Measurements from ENCODE around the gene REPS2. TPM values are rescaled to one million over a fixed set of nuclear protein-coding genes. Genes with fewer than 3 reads are reported as not detected.

The REPS2 gene
- total and polyA plus RNA-seq, 4 donors = 8.0 to 18.4 (median 11.6) TPM

DNA sequence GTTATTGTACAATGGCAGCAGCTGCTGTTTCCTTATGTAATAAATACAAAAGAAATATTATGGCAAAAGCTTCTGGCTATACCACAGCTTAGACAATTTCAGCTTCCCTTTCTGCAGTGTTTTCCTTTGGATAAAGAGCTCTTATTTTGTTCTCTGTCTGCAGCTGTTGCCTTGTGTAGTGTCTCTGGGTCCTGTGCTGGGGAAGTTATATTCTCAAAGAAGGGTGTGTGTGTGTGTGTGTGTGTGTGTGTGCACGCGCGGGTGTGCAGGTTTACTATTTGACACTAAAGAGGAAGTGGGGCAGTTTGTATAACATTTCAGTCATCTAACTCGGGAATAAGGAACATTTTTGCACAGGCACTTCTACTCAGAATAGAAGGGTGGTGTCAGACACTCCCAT lies 83.6 kb downstream of the REPS2 start:
- Histone ChIP-seq H3K4me3 (no peak overlapping the region), H3K36me3 (ENCODE audit: control insufficient read depth in 4 of 4, insufficient read depth in 4 of 4, low read length in 4 of 4) (no peaks in the 10 kb centered on the region), H3K9ac (ENCODE audit: insufficient read depth in 1 of 2, low read length in 2 of 2) (no peak overlapping the region), H3K27ac (ENCODE audit: low read depth in 1 of 2, low read length in 1 of 2) (no peak overlapping the region), H3K4me1 (ENCODE audit: control insufficient read depth in 5 of 5, insufficient read depth in 5 of 5, low read length in 5 of 5) (no peaks in the 10 kb centered on the region), H3K9me3 (ENCODE audit: control insufficient read depth in 4 of 4, insufficient read depth in 3 of 4, low read length in 3 of 4) (no peaks in the 10 kb centered on the region), H3K27me3 (ENCODE audit: control insufficient read depth in 3 of 3, insufficient read depth in 3 of 3, low read length in 2 of 3) (peaks cover 0 to 56% (median 25%) of the 10 kb centered on the region in 3 donors)
- WGBS, 2 donors = 2 to 48% methylated on average over 4 of the region's 4 CpGs
- TF ChIP-seq, protein P1, sequence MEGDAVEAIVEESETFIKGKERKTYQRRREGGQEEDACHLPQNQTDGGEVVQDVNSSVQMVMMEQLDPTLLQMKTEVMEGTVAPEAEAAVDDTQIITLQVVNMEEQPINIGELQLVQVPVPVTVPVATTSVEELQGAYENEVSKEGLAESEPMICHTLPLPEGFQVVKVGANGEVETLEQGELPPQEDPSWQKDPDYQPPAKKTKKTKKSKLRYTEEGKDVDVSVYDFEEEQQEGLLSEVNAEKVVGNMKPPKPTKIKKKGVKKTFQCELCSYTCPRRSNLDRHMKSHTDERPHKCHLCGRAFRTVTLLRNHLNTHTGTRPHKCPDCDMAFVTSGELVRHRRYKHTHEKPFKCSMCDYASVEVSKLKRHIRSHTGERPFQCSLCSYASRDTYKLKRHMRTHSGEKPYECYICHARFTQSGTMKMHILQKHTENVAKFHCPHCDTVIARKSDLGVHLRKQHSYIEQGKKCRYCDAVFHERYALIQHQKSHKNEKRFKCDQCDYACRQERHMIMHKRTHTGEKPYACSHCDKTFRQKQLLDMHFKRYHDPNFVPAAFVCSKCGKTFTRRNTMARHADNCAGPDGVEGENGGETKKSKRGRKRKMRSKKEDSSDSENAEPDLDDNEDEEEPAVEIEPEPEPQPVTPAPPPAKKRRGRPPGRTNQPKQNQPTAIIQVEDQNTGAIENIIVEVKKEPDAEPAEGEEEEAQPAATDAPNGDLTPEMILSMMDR (IDR thresholded peaks at IDR 0.05; ENCODE audit: control extremely low read depth, extremely low read depth) = no peak
- DNase-seq (no peak), ATAC-seq (ENCODE audit: insufficient read depth, low FRiP score) (no peak)

DNA sequence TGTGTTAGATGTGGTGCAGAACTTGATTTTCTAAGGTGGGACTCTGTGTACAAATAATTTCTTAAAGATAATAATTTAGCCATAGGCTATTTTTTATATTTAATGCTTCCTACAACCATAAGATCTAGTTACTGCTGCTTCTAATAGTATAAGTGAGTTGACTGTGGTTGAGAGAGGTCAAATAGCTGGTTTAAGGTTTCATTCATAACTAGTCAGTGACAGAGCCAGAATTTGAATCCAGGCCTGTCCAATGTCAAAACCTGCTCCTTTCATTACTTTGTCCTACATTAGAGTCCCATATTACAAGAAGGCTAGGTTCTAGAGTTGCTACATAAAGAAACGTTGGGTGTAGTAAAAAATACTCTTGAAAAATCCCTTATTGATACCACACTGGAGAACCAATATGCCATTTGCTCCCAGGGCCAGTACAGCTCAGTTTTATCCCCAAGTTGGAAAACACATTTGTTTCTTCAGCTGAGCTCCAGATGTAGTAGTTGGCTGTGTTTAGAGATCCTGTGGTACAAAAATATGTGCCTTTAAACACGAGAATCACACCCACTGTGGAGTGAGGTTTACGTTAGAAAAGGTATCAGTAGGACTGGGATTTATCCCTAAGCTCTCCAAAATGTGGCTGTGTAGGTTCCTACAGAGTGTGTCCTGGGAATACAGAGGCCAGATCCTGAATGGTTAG lies 84.3 kb downstream of the REPS2 start:
- Histone ChIP-seq H3K9ac (ENCODE audit: insufficient read depth in 1 of 2, low read length in 2 of 2) (no peak overlapping the region), H3K27ac (ENCODE audit: low read depth in 1 of 2, low read length in 1 of 2) (peak overlapping the region in 1 of 2 donors; percentile 56), H3K9me3 (ENCODE audit: control insufficient read depth in 4 of 4, insufficient read depth in 3 of 4, low read length in 3 of 4) (no peaks in the 10 kb centered on the region), H3K4me3 (no peak overlapping the region), H3K27me3 (ENCODE audit: control insufficient read depth in 3 of 3, insufficient read depth in 3 of 3, low read length in 2 of 3) (peaks cover 0 to 56% (median 22%) of the 10 kb centered on the region in 3 donors), H3K36me3 (ENCODE audit: control insufficient read depth in 4 of 4, insufficient read depth in 4 of 4, low read length in 4 of 4) (no peaks in the 10 kb centered on the region), H3K4me1 (ENCODE audit: control insufficient read depth in 5 of 5, insufficient read depth in 5 of 5, low read length in 5 of 5) (no peaks in the 10 kb centered on the region)
- WGBS, 2 donors = 58 to 79% methylated on average over 3 of the region's 3 CpGs
- no peak for DNase-seq
- TF ChIP-seq, protein P1 (IDR thresholded peaks at IDR 0.05; ENCODE audit: control extremely low read depth, extremely low read depth) = no peak
- ATAC-seq (ENCODE audit: insufficient read depth, low FRiP score) = no peak

DNA sequence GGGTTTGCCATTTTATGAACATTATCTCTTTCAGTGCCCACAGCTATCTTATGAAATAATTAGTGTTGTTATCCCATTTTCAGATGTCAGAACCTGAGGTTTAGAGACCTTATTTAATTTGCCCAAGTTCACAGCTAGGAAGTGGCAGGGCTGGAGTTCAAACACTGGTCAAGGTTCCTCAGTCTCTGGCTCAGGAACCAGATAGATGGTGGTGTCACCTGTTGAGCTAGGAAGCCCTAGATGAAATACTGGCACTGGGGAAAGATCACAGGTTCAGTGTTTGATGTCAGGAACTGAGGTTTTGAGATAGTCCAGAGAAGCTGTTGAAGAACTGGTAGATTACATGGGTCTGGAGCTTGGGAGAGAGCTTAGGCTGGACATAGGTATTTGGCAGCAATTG lies 85.4 kb downstream of the REPS2 start:
- ATAC-seq (ENCODE audit: insufficient read depth, low FRiP score) = no peak
- no peak overlapping the region for H3K4me3 ChIP-seq
- H3K27me3 ChIP-seq (ENCODE audit: control insufficient read depth in 3 of 3, insufficient read depth in 3 of 3, low read length in 2 of 3) = peaks cover 3 to 65% (median 24%) of the 10 kb centered on the region in 3 donors
- H3K9me3 ChIP-seq (ENCODE audit: control insufficient read depth in 4 of 4, insufficient read depth in 3 of 4, low read length in 3 of 4) = no peaks in the 10 kb centered on the region
- DNase-seq = no peak
- H3K36me3 ChIP-seq (ENCODE audit: control insufficient read depth in 4 of 4, insufficient read depth in 4 of 4, low read length in 4 of 4) = peaks cover 0 to 3% (median 0%) of the 10 kb centered on the region in 4 donors
- peak overlapping the region; percentile 37 to 38 for H3K27ac ChIP-seq (ENCODE audit: low read depth in 1 of 2, low read length in 1 of 2)
- H3K9ac ChIP-seq (ENCODE audit: insufficient read depth in 1 of 2, low read length in 2 of 2) = no peak overlapping the region
- TF ChIP-seq, protein P1 (IDR thresholded peaks at IDR 0.05; ENCODE audit: control extremely low read depth, extremely low read depth) = no peak
- no peaks in the 10 kb centered on the region for H3K4me1 ChIP-seq (ENCODE audit: control insufficient read depth in 5 of 5, insufficient read depth in 5 of 5, low read length in 5 of 5)
